Measurements from ENCODE around the gene ACAN. TPM values are rescaled to one million over a fixed set of nuclear protein-coding genes. Genes with fewer than 3 reads are reported as not detected.

ACAN gene
- total RNA-seq, 1 experiment from 2014 or later = not detected

DNA sequence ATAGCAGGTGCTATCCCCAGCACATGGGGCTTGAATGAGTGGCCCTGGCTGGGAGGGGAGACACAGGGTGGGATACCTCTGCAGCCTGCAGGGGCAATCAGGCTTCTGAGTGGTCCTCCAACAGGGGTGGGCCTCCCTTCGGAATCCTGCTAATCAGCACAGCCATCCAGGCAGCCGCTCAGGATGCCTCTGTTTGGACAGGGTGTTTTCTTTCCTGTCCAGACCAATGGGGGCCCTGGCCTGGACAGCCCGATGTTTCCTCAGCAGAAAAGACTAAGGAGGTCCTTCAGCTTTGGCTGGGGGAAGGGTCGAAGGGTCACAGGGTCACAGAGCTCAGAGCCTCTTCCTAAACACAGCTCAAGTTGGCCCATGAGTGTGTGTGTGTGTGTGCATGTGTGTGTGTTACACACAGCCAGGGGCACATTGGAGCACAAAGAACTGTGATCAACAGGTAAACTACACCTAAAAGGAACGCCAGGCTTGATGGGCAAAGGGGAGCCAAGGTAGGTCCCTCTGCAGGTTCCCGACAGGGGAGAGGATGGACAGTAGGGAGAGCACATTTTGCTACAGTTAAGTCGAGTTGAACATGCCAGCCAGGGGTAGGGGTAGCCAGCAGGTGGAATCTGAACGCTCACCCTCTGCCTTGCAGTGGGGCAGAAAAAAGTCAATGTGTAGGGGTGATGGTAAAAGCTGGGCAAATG is 93.2 kb downstream of the ACAN start:
- Histone ChIP-seq H3K36me3 (ENCODE audit: insufficient read depth, low read length, poor library complexity, severe bottlenecking) (no peaks in the 10 kb centered on the region), H3K4me3 (ENCODE audit: low read depth, low read length, poor library complexity, severe bottlenecking) (no peak overlapping the region), H3K27ac (ENCODE audit: low read depth, low read length, poor library complexity, severe bottlenecking) (no peak overlapping the region), H3K9me3 (ENCODE audit: low read depth, low read length, poor library complexity, severe bottlenecking) (no peaks in the 10 kb centered on the region), H3K4me1 (ENCODE audit: insufficient read depth, low read length, poor library complexity, severe bottlenecking) (peaks cover 14% of the 10 kb centered on the region), H3K27me3 (replicated peaks; ENCODE audit: insufficient read depth, low read depth, low read length, poor library complexity) (no peaks in the 10 kb centered on the region)
- intact Hi-C loops (cut with micrococcal nuclease; ENCODE audit: unreplicated experiment) = loop anchor here (5.0 kb wide), 1 partner anchor 271 kb away; no protein-coding TSS in a partner anchor
- ChIA-PET POLR2A (ENCODE audit: low non-redundant PET) (no interaction called here), CTCF (no interaction called here)
- BruUV-seq (replicated peaks) = no TSS peak
- DNase-seq (ENCODE audit: low spot score) = no peak
- TF ChIP-seq EZH2 (IDR thresholded peaks at IDR 0.05; ENCODE audit: borderline replicate concordance, low read depth, low read length, poor library complexity, severe bottlenecking) = no peak
- TF ChIP-seq, protein P1, sequence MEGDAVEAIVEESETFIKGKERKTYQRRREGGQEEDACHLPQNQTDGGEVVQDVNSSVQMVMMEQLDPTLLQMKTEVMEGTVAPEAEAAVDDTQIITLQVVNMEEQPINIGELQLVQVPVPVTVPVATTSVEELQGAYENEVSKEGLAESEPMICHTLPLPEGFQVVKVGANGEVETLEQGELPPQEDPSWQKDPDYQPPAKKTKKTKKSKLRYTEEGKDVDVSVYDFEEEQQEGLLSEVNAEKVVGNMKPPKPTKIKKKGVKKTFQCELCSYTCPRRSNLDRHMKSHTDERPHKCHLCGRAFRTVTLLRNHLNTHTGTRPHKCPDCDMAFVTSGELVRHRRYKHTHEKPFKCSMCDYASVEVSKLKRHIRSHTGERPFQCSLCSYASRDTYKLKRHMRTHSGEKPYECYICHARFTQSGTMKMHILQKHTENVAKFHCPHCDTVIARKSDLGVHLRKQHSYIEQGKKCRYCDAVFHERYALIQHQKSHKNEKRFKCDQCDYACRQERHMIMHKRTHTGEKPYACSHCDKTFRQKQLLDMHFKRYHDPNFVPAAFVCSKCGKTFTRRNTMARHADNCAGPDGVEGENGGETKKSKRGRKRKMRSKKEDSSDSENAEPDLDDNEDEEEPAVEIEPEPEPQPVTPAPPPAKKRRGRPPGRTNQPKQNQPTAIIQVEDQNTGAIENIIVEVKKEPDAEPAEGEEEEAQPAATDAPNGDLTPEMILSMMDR (conservative IDR thresholded peaks at IDR 0.05; ENCODE audit: low read depth, low read length) = no peak

GRCh38 chr15:88897142-88897455 is 93.9 kb downstream of the ACAN start:
- Histone ChIP-seq H3K4me1 (ENCODE audit: insufficient read depth, low read length, poor library complexity, severe bottlenecking) (peaks cover 14% of the 10 kb centered on the region), H3K9me3 (ENCODE audit: low read depth, low read length, poor library complexity, severe bottlenecking) (no peaks in the 10 kb centered on the region), H3K27ac (ENCODE audit: low read depth, low read length, poor library complexity, severe bottlenecking) (no peak overlapping the region), H3K36me3 (ENCODE audit: insufficient read depth, low read length, poor library complexity, severe bottlenecking) (no peaks in the 10 kb centered on the region), H3K27me3 (replicated peaks; ENCODE audit: insufficient read depth, low read depth, low read length, poor library complexity) (no peaks in the 10 kb centered on the region), H3K4me3 (ENCODE audit: low read depth, low read length, poor library complexity, severe bottlenecking) (no peak overlapping the region)
- POLR2A ChIA-PET (ENCODE audit: low non-redundant PET) = no interaction called here
- no TSS peak for BruUV-seq (replicated peaks)
- no peak for DNase-seq (ENCODE audit: low spot score)
- intact Hi-C loops (cut with micrococcal nuclease; ENCODE audit: unreplicated experiment) = loop anchor here (5.0 kb wide), 1 partner anchor 270 kb away; no protein-coding TSS in a partner anchor
- TF ChIP-seq EZH2 (IDR thresholded peaks at IDR 0.05; ENCODE audit: borderline replicate concordance, low read depth, low read length, poor library complexity, severe bottlenecking) = no peak
- TF ChIP-seq, protein P1 (conservative IDR thresholded peaks at IDR 0.05; ENCODE audit: low read depth, low read length) = no peak
- CTCF ChIA-PET = no interaction called here

- BruUV-seq (replicated peaks) = no TSS peak
- intact Hi-C loops (cut with micrococcal nuclease; ENCODE audit: unreplicated experiment) = loop anchor here (5.0 kb wide), 1 partner anchor 270 kb away; no protein-coding TSS in a partner anchor
- Histone ChIP-seq H3K27ac (ENCODE audit: low read depth, low read length, poor library complexity, severe bottlenecking) (peak overlapping the region; percentile 54), H3K4me3 (ENCODE audit: low read depth, low read length, poor library complexity, severe bottlenecking) (no peak overlapping the region), H3K4me1 (ENCODE audit: insufficient read depth, low read length, poor library complexity, severe bottlenecking) (peaks cover 14% of the 10 kb centered on the region), H3K27me3 (replicated peaks; ENCODE audit: insufficient read depth, low read depth, low read length, poor library complexity) (no peaks in the 10 kb centered on the region), H3K36me3 (ENCODE audit: insufficient read depth, low read length, poor library complexity, severe bottlenecking) (no peaks in the 10 kb centered on the region), H3K9me3 (ENCODE audit: low read depth, low read length, poor library complexity, severe bottlenecking) (no peaks in the 10 kb centered on the region)
- peak; percentile 73 for DNase-seq (ENCODE audit: low spot score)
- POLR2A ChIA-PET (ENCODE audit: low non-redundant PET) = no interaction called here
- TF ChIP-seq EZH2 (IDR thresholded peaks at IDR 0.05; ENCODE audit: borderline replicate concordance, low read depth, low read length, poor library complexity, severe bottlenecking) = no peak
- TF ChIP-seq, protein P1 (conservative IDR thresholded peaks at IDR 0.05; ENCODE audit: low read depth, low read length) = peak; percentile 55
- CTCF ChIA-PET = no interaction called here
Observed at GRCh38 chr15:88897456-88898194, 94.4 kb downstream of the ACAN start.
